GM19463 (cell line): ENCODE results near the gene MACROD2.

Source experiments
- ATAC-seq: cut with Tn5 transposase; IDR thresholded peaks from one replicate; pipeline ENCODE4 v1.9.1; 2021; ENCODE audit warnings: mild to moderate bottlenecking, moderate library complexity; ENCODE audit not compliant: unreplicated experiment

MACROD2 gene

DNA sequence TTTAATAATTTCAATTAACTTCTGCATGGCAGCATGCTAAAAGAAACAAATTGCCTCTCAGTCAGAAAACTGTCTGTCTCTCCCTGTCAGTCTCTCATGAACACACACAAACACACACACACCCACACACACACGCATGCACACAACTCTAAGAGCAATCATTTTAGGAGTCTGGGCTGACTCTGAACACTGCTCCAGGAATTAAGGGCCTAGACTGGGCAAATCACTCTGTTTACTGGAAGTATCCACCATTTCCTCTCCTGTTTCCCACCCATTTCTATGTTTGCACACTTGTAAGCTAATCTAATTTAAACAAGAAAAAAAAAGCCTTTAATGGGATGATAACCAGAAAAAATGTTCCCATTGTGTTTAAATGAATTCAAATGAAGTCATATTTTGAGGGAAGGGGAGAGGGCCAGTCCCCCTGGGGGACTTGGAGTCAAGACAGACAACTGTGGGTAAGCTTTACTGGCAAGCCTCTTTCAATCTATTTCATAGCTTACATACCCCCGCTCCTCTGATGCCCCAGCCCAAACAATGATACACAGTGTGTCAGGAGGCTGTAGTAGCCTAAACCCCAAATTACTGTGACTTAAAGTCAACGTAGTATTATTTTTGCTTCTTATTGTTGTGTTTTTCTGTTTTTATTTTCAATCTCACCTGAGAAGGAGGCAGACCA lies 789.9 kb downstream of the MACROD2 start:
- ATAC-seq = no peak

GRCh38 chr20:14790190-14790589 lies 794.9 kb downstream of the MACROD2 start:
- no peak for ATAC-seq

GRCh38 chr20:14790771-14791620 lies 795.7 kb downstream of the MACROD2 start:
- no peak for ATAC-seq

DNA sequence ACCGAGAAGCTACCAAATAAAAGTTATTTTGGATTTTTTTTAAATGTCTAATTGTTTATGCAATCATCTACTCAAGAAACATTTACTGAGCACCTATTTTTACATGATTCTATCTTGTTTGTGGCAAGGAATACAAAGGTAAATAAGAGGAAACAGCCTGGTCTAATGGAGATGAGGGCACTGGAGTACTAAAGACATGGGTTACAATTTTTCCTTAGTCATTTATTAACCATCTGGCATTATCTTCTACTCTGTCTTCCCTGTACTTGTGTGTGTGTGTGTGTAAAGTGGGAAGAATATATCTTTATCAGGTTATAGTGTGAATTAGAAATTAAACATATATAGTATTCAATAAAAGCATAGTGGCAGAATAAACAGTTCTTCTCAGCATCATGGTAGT lies 797.6 kb downstream of the MACROD2 start:
- no peak for ATAC-seq

- ATAC-seq = no peak
Observed at GRCh38 chr20:14799545-14800216, 804.4 kb downstream of the MACROD2 start.

GRCh38 chr20:14800707-14801425 lies 805.5 kb downstream of the MACROD2 start:
- no peak for ATAC-seq

DNA sequence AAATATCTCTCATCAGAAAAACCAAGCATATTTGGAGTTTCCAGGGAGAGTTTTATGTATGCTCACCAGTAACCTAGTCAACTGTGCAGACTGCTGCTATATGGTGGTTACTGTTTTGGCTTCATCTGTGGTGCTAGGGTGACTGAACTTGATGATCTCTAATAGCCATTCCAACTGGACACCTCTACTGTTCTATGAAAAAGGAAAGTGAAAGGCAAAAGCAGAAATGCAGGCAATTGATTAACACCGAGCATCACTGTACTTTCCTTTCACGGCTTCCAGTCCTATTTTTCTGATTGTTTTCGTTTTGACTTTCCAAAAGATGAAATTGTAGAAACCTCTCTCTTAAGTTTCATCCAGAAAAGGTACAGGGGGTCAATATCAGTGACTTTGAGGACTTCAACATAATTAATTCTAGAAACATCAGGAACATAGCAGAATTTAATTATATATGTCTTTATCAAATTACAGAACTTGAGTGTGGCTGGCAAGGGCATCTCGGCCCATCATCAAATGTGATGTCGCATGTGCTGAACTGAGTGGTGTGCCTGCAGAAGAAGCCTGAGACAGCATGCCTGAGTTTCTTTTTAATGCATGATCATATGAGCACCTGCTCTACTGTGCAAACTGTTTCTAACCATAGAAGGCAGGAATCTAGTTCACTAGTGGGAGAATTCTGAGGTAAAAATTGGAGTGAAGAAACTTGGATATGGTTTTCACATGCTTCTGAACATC lies 806.4 kb downstream of the MACROD2 start:
- peak; percentile 87 for ATAC-seq

GRCh38 chr20:14807224-14807623 lies 811.9 kb downstream of the MACROD2 start:
- no peak for ATAC-seq

- no peak for ATAC-seq
Observed at GRCh38 chr20:14815340-14815739, 820.0 kb downstream of the MACROD2 start.

- ATAC-seq = no peak
Observed at GRCh38 chr20:14816471-14816870, 821.2 kb downstream of the MACROD2 start.

DNA sequence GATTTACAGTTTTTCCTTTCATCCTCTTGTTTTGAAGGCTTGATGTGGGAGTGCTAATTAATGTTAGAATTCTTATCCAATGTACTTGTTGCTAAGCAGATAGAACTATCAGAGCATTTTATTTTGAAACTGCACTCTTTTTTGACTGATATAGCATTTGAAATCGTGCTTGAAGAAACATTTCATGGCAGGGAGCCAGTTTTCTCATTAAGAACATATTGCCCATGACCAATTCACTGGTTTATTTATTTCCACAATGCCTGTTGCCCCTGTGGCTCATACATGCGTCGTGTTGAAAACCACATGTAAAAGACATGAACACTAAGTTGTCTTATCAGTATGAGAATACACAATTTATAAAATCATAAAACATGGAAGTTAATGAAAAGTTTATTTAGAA lies 821.8 kb downstream of the MACROD2 start:
- no peak for ATAC-seq

DNA sequence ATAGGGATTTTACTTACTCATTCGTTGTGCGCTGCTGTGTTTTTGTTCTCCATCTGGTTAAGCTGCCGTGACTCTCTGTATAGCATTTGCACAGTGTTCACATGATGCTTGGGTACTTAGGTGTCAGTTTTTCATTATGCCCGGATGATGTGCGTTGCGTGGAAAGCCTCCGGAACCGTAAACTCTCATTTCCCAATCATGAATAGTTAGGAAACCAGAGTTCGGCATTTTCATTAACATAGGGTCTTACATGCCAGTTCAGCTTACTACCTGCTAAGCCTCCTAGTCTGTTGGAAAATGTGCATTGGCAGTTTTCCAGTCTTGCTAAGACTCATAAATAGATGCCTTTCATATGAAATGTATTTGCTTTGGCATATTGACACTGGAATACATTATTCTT lies 825.5 kb downstream of the MACROD2 start:
- ATAC-seq = no peak

DNA sequence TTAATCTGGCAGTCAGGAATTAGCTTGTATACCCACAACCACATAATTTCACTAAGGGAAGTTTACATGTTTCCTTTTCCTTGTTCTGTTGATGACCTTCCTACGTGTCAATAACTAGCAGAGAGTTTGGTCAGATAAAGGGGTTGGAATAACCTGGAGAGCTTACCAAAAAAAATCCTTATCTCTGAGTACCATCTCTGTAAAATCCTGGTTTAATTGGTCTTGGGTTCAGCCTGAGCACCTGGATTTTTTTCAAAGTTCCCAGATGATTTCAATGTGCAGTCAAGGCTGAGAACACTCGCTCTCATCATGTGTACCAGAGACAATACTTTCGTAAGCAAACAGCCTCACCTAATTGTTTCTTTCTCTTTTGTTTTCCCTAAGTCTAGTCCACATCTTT lies 825.9 kb downstream of the MACROD2 start:
- no peak for ATAC-seq

DNA sequence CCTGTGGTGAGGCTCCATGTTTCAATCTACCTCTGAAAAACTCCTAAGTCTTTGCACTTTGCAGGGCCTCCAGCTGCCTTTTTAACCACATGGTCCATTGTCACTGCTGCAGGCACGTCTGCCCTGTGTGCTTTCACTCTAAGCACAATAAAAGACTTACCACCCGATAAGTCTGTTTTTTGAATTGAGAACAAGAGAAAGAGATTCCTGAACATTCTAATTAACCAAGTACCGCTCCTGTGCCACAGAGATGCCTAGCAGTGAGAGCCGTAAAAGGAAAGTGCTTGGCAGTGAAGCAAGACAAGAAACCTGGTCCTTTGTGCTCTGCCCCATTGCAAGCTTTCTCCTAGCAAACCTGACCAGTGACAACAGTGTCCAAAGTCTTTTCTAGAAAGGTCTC lies 829.7 kb downstream of the MACROD2 start:
- no peak for ATAC-seq

DNA sequence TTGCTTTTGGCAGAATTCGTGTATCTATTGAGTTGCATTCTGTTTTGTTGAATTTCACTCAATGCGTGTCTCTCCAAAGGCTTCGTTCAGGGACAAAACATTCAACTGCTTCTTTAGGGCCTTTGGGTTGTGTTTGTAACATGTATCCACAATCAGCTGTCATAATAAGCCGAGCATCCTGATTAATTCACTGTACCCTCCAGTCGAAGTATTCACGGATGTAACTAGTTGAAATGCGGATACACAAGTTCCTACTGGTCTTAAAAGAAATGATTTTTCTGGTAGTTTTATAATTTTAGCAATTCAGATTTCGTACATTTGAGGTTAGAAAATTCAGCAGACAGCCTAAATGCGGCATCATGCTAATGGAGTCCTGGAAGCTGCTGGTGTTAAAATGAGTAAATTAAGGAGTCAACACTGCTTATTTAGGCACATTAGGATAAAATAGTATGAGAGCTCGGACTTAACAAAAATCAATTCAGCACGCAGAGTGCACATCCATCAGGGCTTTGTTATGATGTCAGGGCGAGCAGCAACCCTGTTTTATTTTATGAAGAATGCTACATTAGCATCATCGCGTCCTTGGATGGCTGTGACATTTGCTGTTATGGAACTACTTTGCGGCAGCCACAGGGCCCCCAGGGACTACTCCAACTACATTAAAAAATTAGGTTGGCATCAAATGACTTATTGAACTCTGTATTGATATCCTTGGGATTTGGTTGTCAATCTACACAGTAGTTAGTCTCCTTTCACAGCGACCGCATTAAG lies 831.4 kb downstream of the MACROD2 start:
- no peak for ATAC-seq

DNA sequence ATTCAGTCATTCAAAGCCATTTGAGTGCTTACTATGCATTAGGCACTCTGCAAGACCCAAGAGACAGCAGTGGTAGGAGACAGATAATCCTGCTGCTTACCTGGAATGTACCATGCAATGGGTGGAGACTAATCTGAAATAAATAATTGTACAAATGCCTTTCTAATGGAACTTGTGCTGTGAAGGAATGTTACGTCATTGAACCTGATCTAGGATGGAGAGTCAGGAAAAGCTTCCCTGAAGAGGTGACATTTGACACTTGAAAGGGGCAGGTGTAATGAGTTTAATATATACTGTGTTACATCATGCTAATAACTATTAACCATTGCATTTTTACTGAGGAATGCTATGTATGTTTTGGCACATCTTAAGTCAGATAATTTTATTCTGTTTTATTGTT lies 833.1 kb downstream of the MACROD2 start:
- no peak for ATAC-seq

DNA sequence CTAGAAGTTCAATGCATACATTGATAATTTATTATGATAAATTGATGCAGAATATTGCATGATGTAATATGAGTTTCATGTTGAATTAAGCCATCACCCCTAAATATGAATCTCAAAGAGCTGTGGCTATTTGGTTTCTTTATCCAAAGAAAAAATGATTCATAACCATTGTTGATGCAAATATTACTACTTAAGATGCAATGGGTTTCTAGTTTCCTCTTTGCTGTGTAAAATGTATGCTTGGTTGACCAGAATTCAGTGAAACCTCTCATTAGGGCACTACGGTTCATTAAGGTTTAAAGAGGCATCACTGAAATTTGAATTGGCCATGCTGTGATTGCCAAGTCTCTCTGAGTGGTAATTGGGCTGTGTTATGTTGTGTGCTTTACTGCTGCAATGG lies 834.6 kb downstream of the MACROD2 start:
- ATAC-seq = peak; percentile 51

- peak; percentile 61 for ATAC-seq
Observed at GRCh38 chr20:14830466-14830865, 835.1 kb downstream of the MACROD2 start.

GRCh38 chr20:14830899-14831298 lies 835.6 kb downstream of the MACROD2 start:
- ATAC-seq = peak; percentile 6

GRCh38 chr20:14832630-14833029 lies 837.3 kb downstream of the MACROD2 start:
- peak; percentile 61 for ATAC-seq
